H9 (cell line): ENCODE measurements around the gene HS6ST2. TPM values are rescaled to one million over a fixed set of nuclear protein-coding genes. Genes with fewer than 3 reads are reported as not detected.

ENCODE experiments used
- DNase-seq: peaks from one replicate; pipeline ENCODE4 v3.0.0-alpha.2; 2017
- H2AFZ ChIP-seq: one replicate; pipeline ENCODE4 v1.6.1; 2013; ENCODE audit warnings: mild to moderate bottlenecking, low read length, control low read depth, moderate library complexity
- H2AK5ac ChIP-seq: 2 replicates; pipeline ENCODE4 v1.6.1; 2013; ENCODE audit warnings: low read length, control low read depth, mixed read lengths; ENCODE audit not compliant: insufficient read length
- H2BK120ac ChIP-seq: one replicate; pipeline ENCODE4 v1.6.1; 2013; ENCODE audit warnings: low read depth, mild to moderate bottlenecking, low read length, control low read depth, inconsistent platforms; ENCODE audit not compliant: poor library complexity, severe bottlenecking
- H2BK12ac ChIP-seq: 2 replicates; pipeline ENCODE4 v1.6.1; 2013; ENCODE audit warnings: low read length, control low read depth, mixed read lengths, low read depth; ENCODE audit not compliant: insufficient read length
- H2BK15ac ChIP-seq: 2 replicates; pipeline ENCODE4 v1.6.1; 2013; ENCODE audit warnings: low read depth, low read length, control low read depth
- H2BK20ac ChIP-seq: one replicate; pipeline ENCODE4 v1.6.1; 2013; ENCODE audit warnings: low read depth, mild to moderate bottlenecking, low read length, control low read depth, inconsistent platforms; ENCODE audit not compliant: poor library complexity, severe bottlenecking
- H2BK5ac ChIP-seq: 2 replicates; pipeline ENCODE4 v1.6.1; 2013; ENCODE audit warnings: low read length, control low read depth, mixed read lengths; ENCODE audit not compliant: insufficient read length
- H3K14ac ChIP-seq: 2 replicates; pipeline ENCODE4 v1.6.1; 2013; ENCODE audit warnings: low read length, control low read depth; ENCODE audit not compliant: insufficient read depth
- H3K18ac ChIP-seq: 2 replicates; pipeline ENCODE4 v1.6.1; 2013; ENCODE audit warnings: low read depth, mild to moderate bottlenecking, mixed read lengths, low read length, control low read depth; ENCODE audit not compliant: insufficient read length
- H3K23ac ChIP-seq: 2 replicates; pipeline ENCODE4 v1.6.1; 2013; ENCODE audit warnings: low read length, control low read depth, mixed read lengths, low read depth; ENCODE audit not compliant: insufficient read length
- H3K23me2 ChIP-seq: 2 replicates; pipeline ENCODE4 v1.6.1; 2013; ENCODE audit warnings: low read depth, mild to moderate bottlenecking, mixed read lengths, low read length, control low read depth; ENCODE audit not compliant: insufficient read length, poor library complexity, severe bottlenecking
- H3K27ac ChIP-seq: 2 replicates; pipeline ENCODE4 v1.5.1; 2013; ENCODE audit warnings: low read length, control low read depth, mixed read lengths, low read depth; ENCODE audit not compliant: insufficient read length
- H3K27me3 ChIP-seq: 2 replicates; pipeline ENCODE4 v1.6.1; 2013; ENCODE audit warnings: low read length, control low read depth, inconsistent platforms; ENCODE audit not compliant: insufficient read depth
- H3K4ac ChIP-seq: 2 replicates; pipeline ENCODE4 v1.6.1; 2013; ENCODE audit warnings: low read depth, mild to moderate bottlenecking, control low read depth, inconsistent platforms, low read length, moderate library complexity
- H3K4me1 ChIP-seq: 2 replicates; pipeline ENCODE4 v1.6.1; 2013; ENCODE audit warnings: low read length, control low read depth, inconsistent platforms; ENCODE audit not compliant: insufficient read depth
- H3K4me2 ChIP-seq: 2 replicates; pipeline ENCODE4 v1.6.1; 2013; ENCODE audit warnings: low read length, control low read depth, mixed read lengths; ENCODE audit not compliant: insufficient read length, insufficient read depth
- H3K56ac ChIP-seq: 2 replicates; pipeline ENCODE4 v1.6.1; 2013; ENCODE audit warnings: low read depth, mild to moderate bottlenecking, mixed read lengths, low read length, control low read depth; ENCODE audit not compliant: insufficient read length
- H3K79me1 ChIP-seq: 2 replicates; pipeline ENCODE4 v1.6.1; 2013; ENCODE audit warnings: low read depth, mild to moderate bottlenecking, moderate library complexity, low read length, control low read depth, inconsistent platforms; ENCODE audit not compliant: insufficient read depth, poor library complexity, severe bottlenecking
- H3K79me2 ChIP-seq: 2 replicates; pipeline ENCODE4 v1.6.1; 2013; ENCODE audit warnings: low read length, control low read depth, inconsistent platforms; ENCODE audit not compliant: insufficient read depth
- H3K9ac ChIP-seq: 2 replicates; pipeline ENCODE4 v1.6.1; 2013; ENCODE audit warnings: low read length, control low read depth, mixed read lengths; ENCODE audit not compliant: insufficient read length; ENCODE audit errors: extremely low read depth
- H3K9me3 ChIP-seq: one replicate; pipeline ENCODE4 v1.6.1; 2013; ENCODE audit warnings: low read depth, low read length, inconsistent platforms; ENCODE audit not compliant: control insufficient read depth
- H3T11ph ChIP-seq: one replicate; pipeline ENCODE4 v1.6.1; 2013; ENCODE audit warnings: mild to moderate bottlenecking, low read length, control low read depth, inconsistent platforms
- H4K20me1 ChIP-seq: one replicate; pipeline ENCODE4 v1.6.1; 2013; ENCODE audit not compliant: control insufficient read depth, insufficient read length, insufficient read depth
- H4K5ac ChIP-seq: 2 replicates; pipeline ENCODE4 v1.6.1; 2013; ENCODE audit warnings: low read depth, mild to moderate bottlenecking, mixed read lengths, low read length, control low read depth; ENCODE audit not compliant: insufficient read length
- H4K8ac ChIP-seq: replicated peaks from 2 replicates; pipeline ENCODE4 v1.6.1; 2013; ENCODE audit warnings: low read length, control low read depth, mixed read lengths, low read depth; ENCODE audit not compliant: insufficient read length
- H4K91ac ChIP-seq: 2 replicates; pipeline ENCODE4 v1.6.1; 2013; ENCODE audit warnings: low read depth, mild to moderate bottlenecking, moderate library complexity, mixed read lengths, low read length, control low read depth; ENCODE audit not compliant: insufficient read length
- H3K27ac Mint-ChIP-seq, 3 experiments: 2 replicates in 2 of 3; 3 replicates in 1 of 3; pipeline ENCODE4 v1.8.0; 2020 to 2021; ENCODE audit warnings: mixed read lengths in 3 of 3, mild to moderate bottlenecking in 1 of 3, moderate library complexity in 1 of 3
- H3K27me3 Mint-ChIP-seq: 2 replicates; pipeline ENCODE4 v1.8.0; 2021; ENCODE audit warnings: low read depth, mild to moderate bottlenecking, moderate library complexity, mixed read lengths
- H3K36me3 Mint-ChIP-seq, 3 experiments: 2 replicates in 2 of 3; 3 replicates in 1 of 3; pipeline ENCODE4 v1.8.0; 2020 to 2021; ENCODE audit warnings: low read depth in 3 of 3, mixed read lengths in 3 of 3; ENCODE audit not compliant: insufficient read depth in 1 of 3
- H3K4me1 Mint-ChIP-seq, 2 experiments: 2 replicates each; pipeline ENCODE4 v1.8.0; 2020; ENCODE audit warnings: mixed read lengths in 2 of 2
- H3K4me3 Mint-ChIP-seq, 2 experiments: 2 replicates in 1 of 2; 3 replicates in 1 of 2; pipeline ENCODE4 v1.8.0; 2020 to 2021; ENCODE audit warnings: mild to moderate bottlenecking in 2 of 2, mixed read lengths in 2 of 2, moderate library complexity in 1 of 2
- H3K9me3 Mint-ChIP-seq, 2 experiments: 2 replicates in 1 of 2; 3 replicates in 1 of 2; pipeline ENCODE4 v1.8.0; 2020; ENCODE audit warnings: mild to moderate bottlenecking in 2 of 2, mixed read lengths in 2 of 2, moderate library complexity in 1 of 2
- CTCF ChIP-seq: fragments of 200-600 bp; sonication (generic); conservative IDR thresholded peaks from 3 replicates; pipeline ENCODE4 v1.8.0; 2021; ENCODE audit warnings: antibody characterized with exemption, mild to moderate bottlenecking
- WGBS: extraction: QIAGEN DNeasy Blood & Tissue Kit; methylation state at CpG from one replicate; pipeline ENCODE4 v1.1.7; 2013; ENCODE audit warnings: missing lambda C conversion rate, low lambda C conversion rate, mixed read lengths; ENCODE audit not compliant: insufficient read length; ENCODE audit errors: extremely low coverage; 5-methylcytosine and 5-hydroxymethylcytosine counted together
- total RNA-seq: library from RNA; stranded (reverse); gene quantifications from 2 replicates; pipeline ENCODE4 v1.2.1, GENCODE V29; 2021

HS6ST2 gene
- total RNA-seq, 1 experiment from 2014 or later: 4.8 TPM

DNA sequence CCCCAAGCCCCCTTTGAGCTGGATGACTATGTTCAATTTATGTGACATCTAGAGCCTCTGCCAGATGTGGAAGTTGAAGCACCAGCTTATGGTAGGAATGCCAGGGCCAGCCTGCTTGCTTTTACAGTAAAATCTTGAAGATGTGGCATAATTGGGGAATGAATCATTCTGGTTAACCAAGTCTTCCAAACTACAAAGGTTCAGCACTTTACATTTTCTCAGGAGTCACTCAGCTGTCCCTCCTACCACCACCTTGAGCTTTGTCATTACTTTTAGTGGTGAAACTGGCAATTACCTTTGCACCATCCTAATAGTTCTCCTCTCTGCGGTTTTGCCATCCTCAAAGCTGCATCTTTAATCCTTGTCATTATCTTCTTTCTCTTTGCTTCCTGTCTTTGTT is 172.2 kb downstream of the HS6ST2 start:
- no peak overlapping the region for H2BK120ac ChIP-seq
- no peaks in the 10 kb centered on the region for H3K23me2 ChIP-seq
- no peak for DNase-seq
- H2BK15ac ChIP-seq: no peak overlapping the region
- H2AK5ac ChIP-seq: no peak overlapping the region
- H3K79me2 ChIP-seq: no peaks in the 10 kb centered on the region
- no peak overlapping the region for H4K8ac ChIP-seq
- Mint-ChIP-seq H3K27me3 (no peaks in the 10 kb centered on the region; the same call in 1 of the 2 replicates), H3K36me3 (peaks cover 0 to 5% (median 0%) of the 10 kb centered on the region in 3 experiments; a peak in 2 of 7 replicates), H3K4me3 (no peak overlapping the region), H3K27ac (no peak overlapping the region), H3K4me1 (peaks cover 0 to 7% of the 10 kb centered on the region in 2 experiments; a peak in 3 of 4 replicates), H3K9me3 (no peaks in the 10 kb centered on the region)
- no peak overlapping the region for H2BK20ac ChIP-seq
- H3K4ac ChIP-seq: no peak overlapping the region
- H3T11ph ChIP-seq: no peak overlapping the region
- H2BK12ac ChIP-seq: no peak overlapping the region
- TF ChIP-seq CTCF: no peak
- H3K56ac ChIP-seq: no peak overlapping the region
- no peak overlapping the region for H3K18ac ChIP-seq
- no peaks in the 10 kb centered on the region for H3K27me3 ChIP-seq
- no peak overlapping the region for H3K23ac ChIP-seq
- no peak overlapping the region for H4K91ac ChIP-seq
- H3K9me3 ChIP-seq: no peaks in the 10 kb centered on the region
- H3K4me2 ChIP-seq: no peak overlapping the region
- no peak overlapping the region for H3K14ac ChIP-seq
- no peaks in the 10 kb centered on the region for H4K20me1 ChIP-seq
- H3K79me1 ChIP-seq: no peaks in the 10 kb centered on the region
- no peak overlapping the region for H3K9ac ChIP-seq
- WGBS: no CpG with 5 or more reads among the region's 1 CpG
- H3K4me1 ChIP-seq: no peaks in the 10 kb centered on the region
- no peak overlapping the region for H2BK5ac ChIP-seq
- H2AFZ ChIP-seq: no peak overlapping the region
- no peak overlapping the region for H4K5ac ChIP-seq
- H3K27ac ChIP-seq: no peak overlapping the region
